Prostate gland (tissue), 2 donors: Measurements from ENCODE around the gene SLC25A17. TPM values are rescaled to one million over a fixed set of nuclear protein-coding genes. Genes with fewer than 3 reads are reported as not detected.
"Not testable (repeated sequence)": the region's sequence is repeated elsewhere in the genome, so short reads cannot be mapped to it uniquely, and the experiment has no call there.

Source experiments
- DNase-seq: peaks from one replicate; pipeline ENCODE4 v3.0.0-alpha.2; 2019; ENCODE audit warnings: low spot score
- H3K27ac ChIP-seq, 2 donors: fragments of 200-600 bp; sonication (generic); 2 replicates each; pipeline ENCODE4 v1.5.1; 2017 to 2019
- H3K27me3 ChIP-seq: fragments of 200-600 bp; sonication (generic); replicated peaks from 2 replicates; pipeline ENCODE4 v1.5.1; 2019; ENCODE audit not compliant: insufficient read depth
- H3K36me3 ChIP-seq, 2 donors: fragments of 200-600 bp; sonication (generic); 1 replicate in 1 of 2; 2 replicates in 1 of 2; pipeline versions ENCODE4 v1.5.1 to v1.8.1; 2017 to 2019
- H3K4me1 ChIP-seq: fragments of 200-600 bp; sonication (generic); replicated peaks from 2 replicates; pipeline ENCODE4 v1.5.1; 2019
- H3K4me3 ChIP-seq, 2 donors: fragments of 200-600 bp; sonication (generic); 2 replicates each; pipeline ENCODE4 v1.5.1; 2017 to 2019
- H3K9me3 ChIP-seq: fragments of 200-600 bp; sonication (generic); 2 replicates; pipeline ENCODE4 v1.5.1; 2017
- CTCF ChIP-seq, 4 experiments: fragments of 200-600 bp in 2 of 4; fragments of 450-650 bp in 2 of 4; sonication (generic) in 2 of 4; IDR thresholded peaks; 1 replicate in 3 of 4; 2 replicates in 1 of 4; pipeline ENCODE4 v1.5.1; 2016 to 2019; ENCODE audit warnings: antibody characterized with exemption in 4 of 4, mild to moderate bottlenecking in 2 of 4, moderate library complexity in 2 of 4
- POLR2A ChIP-seq: fragments of 450-650 bp; IDR thresholded peaks from one replicate; pipeline ENCODE4 v1.6.1; 2016; ENCODE audit warnings: antibody characterized with exemption, mild to moderate bottlenecking
- POLR2AphosphoS5 ChIP-seq: sonication (generic); formaldehyde crosslinking; IDR thresholded peaks from one replicate; pipeline ENCODE4 v1.6.1; 2017; ENCODE audit warnings: antibody characterized with exemption
- WGBS: methylation state at CpG from one replicate; pipeline ENCODE4 v1.1.5; 2018; 5-methylcytosine and 5-hydroxymethylcytosine counted together
- intact Hi-C: fragments of 100-400 bp; cut with DNase I; formaldehyde crosslinking; loops from one replicate; pipeline ENCODE4 v1.14.2; 2022
- total RNA-seq, 2 donors: library from RNA; depleted of rRNA; stranded (reverse); fragments of >200 nt; gene quantifications; one replicate each; pipeline ENCODE4 v1.1.0, GENCODE V29; 2016

Gene SLC25A17
- total RNA-seq, 2 donors from 2014 or later: 27.8 to 28.0 TPM

GRCh38 chr22:40834619-40835018 is 15.5 kb upstream of the SLC25A17 start:
- peaks cover 0 to 12% of the 10 kb centered on the region in 2 donors for H3K36me3 ChIP-seq
- H3K27me3 ChIP-seq: no peaks in the 10 kb centered on the region
- no peak overlapping the region for H3K27ac ChIP-seq
- WGBS: 96% methylated on average over 3 of the region's 3 CpGs
- no peak for TF ChIP-seq POLR2A
- no peak for TF ChIP-seq POLR2AphosphoS5
- TF ChIP-seq CTCF (IDR thresholded peaks at IDR 0.05): no peak
- no peaks in the 10 kb centered on the region for H3K4me1 ChIP-seq
- H3K9me3 ChIP-seq: no peaks in the 10 kb centered on the region
- no peak for DNase-seq
- H3K4me3 ChIP-seq: no peak overlapping the region
- intact Hi-C loops: no loop called here

GRCh38 chr22:40829131-40829530 is 10.0 kb upstream of the SLC25A17 start:
- no peak overlapping the region for H3K27ac ChIP-seq
- H3K4me3 ChIP-seq: no peak overlapping the region
- TF ChIP-seq POLR2AphosphoS5 (no peak), CTCF (IDR thresholded peaks at IDR 0.05) (no peak), POLR2A (no peak)
- H3K27me3 ChIP-seq: no peaks in the 10 kb centered on the region
- intact Hi-C loops: no loop called here
- 75% methylated on average over 6 of the region's 6 CpGs for WGBS
- H3K4me1 ChIP-seq: no peaks in the 10 kb centered on the region
- H3K36me3 ChIP-seq: peaks cover 0 to 12% of the 10 kb centered on the region in 2 donors
- H3K9me3 ChIP-seq: no peaks in the 10 kb centered on the region
- DNase-seq: no peak

GRCh38 chr22:40826984-40827741 is 8.0 kb upstream of the SLC25A17 start:
- peaks cover 0 to 8% of the 10 kb centered on the region in 2 donors for H3K36me3 ChIP-seq
- no peak for DNase-seq
- WGBS: 69% methylated on average over 7 of the region's 7 CpGs

GRCh38 chr22:40826292-40826691 is 7.1 kb upstream of the SLC25A17 start:
- H3K4me3 ChIP-seq, H3K36me3 ChIP-seq, H3K4me1 ChIP-seq, DNase-seq, H3K27me3 ChIP-seq, H3K9me3 ChIP-seq, H3K27ac ChIP-seq, intact Hi-C loops: not testable (repeated sequence)
- 96% methylated on average over 2 of the region's 2 CpGs for WGBS

More at GRCh38 chr22:40826984-40827741, 8.0 kb upstream of the SLC25A17 start:
- intact Hi-C loops: no loop called here
- Histone ChIP-seq H3K27me3 (no peaks in the 10 kb centered on the region), H3K4me3 (no peak overlapping the region), H3K9me3 (no peaks in the 10 kb centered on the region), H3K4me1 (no peaks in the 10 kb centered on the region), H3K27ac (no peak overlapping the region)
- no peak for TF ChIP-seq POLR2A
- no peak for TF ChIP-seq POLR2AphosphoS5

GRCh38 chr22:40823426-40823825 is 4.3 kb upstream of the SLC25A17 start:
- Histone ChIP-seq H3K36me3 (no peaks in the 10 kb centered on the region), H3K27ac (no peak overlapping the region), H3K4me1 (no peaks in the 10 kb centered on the region), H3K4me3 (no peak overlapping the region), H3K9me3 (no peaks in the 10 kb centered on the region), H3K27me3 (no peaks in the 10 kb centered on the region)
- TF ChIP-seq CTCF (IDR thresholded peaks at IDR 0.05) (no peak), POLR2AphosphoS5 (no peak), POLR2A (no peak)
- intact Hi-C loops: no loop called here
- DNase-seq: no peak
- WGBS: 62% methylated on average over 1 of the region's 1 CpG

- Histone ChIP-seq H3K27me3 (no peaks in the 10 kb centered on the region), H3K9me3 (no peaks in the 10 kb centered on the region), H3K4me1 (peaks cover 2% of the 10 kb centered on the region), H3K27ac (peak overlapping the region; percentile 78), H3K4me3 (peak overlapping the region; percentile 84 to 85), H3K36me3 (no peaks in the 10 kb centered on the region)
- TF ChIP-seq POLR2A (no peak), CTCF (IDR thresholded peaks at IDR 0.05) (no peak), POLR2AphosphoS5 (no peak)
- WGBS: 6% methylated on average over 4 of the region's 4 CpGs
- DNase-seq: no peak
- intact Hi-C loops: loop anchor here (5.0 kb wide), 1 partner anchor 38 kb away; the partner anchor contains the start of genes ST13 and XPNPEP3
These were observed 524 bp upstream of the SLC25A17 start for GRCh38 chr22:40819599-40820140.
